DOHH2 (cell line): ENCODE results near the gene USP46.

ENCODE experiments used
- EZH2phosphoT487 ChIP-seq: fragments of 200-600 bp; sonication (generic); IDR thresholded peaks from 2 replicates; pipeline ENCODE4 v1.6.1; 2017; ENCODE audit warnings: borderline replicate concordance, mild to moderate bottlenecking, antibody characterized with exemption, low read length, moderate library complexity, mixed read lengths
- TF ChIP-seq, protein P1 (sequence below): fragments of 200-600 bp; sonication (generic); IDR thresholded peaks from one replicate; pipeline ENCODE4 v1.5.1; 2014; ENCODE audit warnings: antibody characterized with exemption, mild to moderate bottlenecking, low read depth, low read length; ENCODE audit not compliant: poor library complexity, severe bottlenecking

DNA sequence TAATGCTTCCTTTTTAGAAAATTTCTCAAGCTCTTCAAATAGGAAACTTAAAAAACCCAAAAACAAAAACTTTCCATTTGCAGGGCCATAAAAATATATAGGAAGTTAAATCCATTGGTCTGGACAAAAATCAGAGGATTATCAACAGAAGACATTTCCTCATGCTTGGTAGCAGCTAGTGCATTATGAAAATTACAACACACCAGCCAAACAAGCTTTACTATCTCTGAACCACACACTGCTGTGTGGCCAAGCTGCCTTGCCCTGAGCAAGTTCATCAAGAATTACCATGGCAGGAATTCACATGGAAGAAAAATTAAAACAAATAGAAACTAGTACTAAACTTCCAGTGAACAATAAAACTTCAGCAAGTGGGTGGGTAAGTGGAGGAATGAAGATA, 3.6 kb downstream of the USP46 start:
- TF ChIP-seq, protein P1, sequence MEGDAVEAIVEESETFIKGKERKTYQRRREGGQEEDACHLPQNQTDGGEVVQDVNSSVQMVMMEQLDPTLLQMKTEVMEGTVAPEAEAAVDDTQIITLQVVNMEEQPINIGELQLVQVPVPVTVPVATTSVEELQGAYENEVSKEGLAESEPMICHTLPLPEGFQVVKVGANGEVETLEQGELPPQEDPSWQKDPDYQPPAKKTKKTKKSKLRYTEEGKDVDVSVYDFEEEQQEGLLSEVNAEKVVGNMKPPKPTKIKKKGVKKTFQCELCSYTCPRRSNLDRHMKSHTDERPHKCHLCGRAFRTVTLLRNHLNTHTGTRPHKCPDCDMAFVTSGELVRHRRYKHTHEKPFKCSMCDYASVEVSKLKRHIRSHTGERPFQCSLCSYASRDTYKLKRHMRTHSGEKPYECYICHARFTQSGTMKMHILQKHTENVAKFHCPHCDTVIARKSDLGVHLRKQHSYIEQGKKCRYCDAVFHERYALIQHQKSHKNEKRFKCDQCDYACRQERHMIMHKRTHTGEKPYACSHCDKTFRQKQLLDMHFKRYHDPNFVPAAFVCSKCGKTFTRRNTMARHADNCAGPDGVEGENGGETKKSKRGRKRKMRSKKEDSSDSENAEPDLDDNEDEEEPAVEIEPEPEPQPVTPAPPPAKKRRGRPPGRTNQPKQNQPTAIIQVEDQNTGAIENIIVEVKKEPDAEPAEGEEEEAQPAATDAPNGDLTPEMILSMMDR: no peak
- TF ChIP-seq EZH2phosphoT487: no peak
